Activated naive CD8-positive, alpha-beta T cell treated with anti-CD3 and anti-CD28 coated beads, Interleukin-2, amount 50 U/mL, for 24 hours (primary cell): Measurements from ENCODE around the gene SRL.

Source experiments
- ATAC-seq: fragments of 150-1000 bp; cut with Tn5 transposase; one replicate; pipeline ENCODE4 v1.10.0; 2021
- DNase-seq: peaks from one replicate; pipeline ENCODE4 v3.0.0; 2021
- H3K27ac Mint-ChIP-seq: one replicate; pipeline ENCODE4 v1.8.0; 2021; ENCODE audit warnings: mild to moderate bottlenecking, mixed read lengths
- H3K27me3 Mint-ChIP-seq: one replicate; pipeline ENCODE4 v1.8.0; 2021; ENCODE audit warnings: mixed read lengths
- H3K36me3 Mint-ChIP-seq: one replicate; pipeline ENCODE4 v1.8.0; 2021; ENCODE audit warnings: low read depth, mixed read lengths
- H3K4me1 Mint-ChIP-seq: one replicate; pipeline ENCODE4 v1.8.0; 2021; ENCODE audit warnings: mixed read lengths
- H3K4me3 Mint-ChIP-seq: one replicate; pipeline ENCODE4 v1.8.0; 2021; ENCODE audit warnings: mild to moderate bottlenecking, moderate library complexity, mixed read lengths
- H3K9me3 Mint-ChIP-seq: one replicate; pipeline ENCODE4 v1.8.0; 2021; ENCODE audit warnings: mixed read lengths

SRL gene

DNA sequence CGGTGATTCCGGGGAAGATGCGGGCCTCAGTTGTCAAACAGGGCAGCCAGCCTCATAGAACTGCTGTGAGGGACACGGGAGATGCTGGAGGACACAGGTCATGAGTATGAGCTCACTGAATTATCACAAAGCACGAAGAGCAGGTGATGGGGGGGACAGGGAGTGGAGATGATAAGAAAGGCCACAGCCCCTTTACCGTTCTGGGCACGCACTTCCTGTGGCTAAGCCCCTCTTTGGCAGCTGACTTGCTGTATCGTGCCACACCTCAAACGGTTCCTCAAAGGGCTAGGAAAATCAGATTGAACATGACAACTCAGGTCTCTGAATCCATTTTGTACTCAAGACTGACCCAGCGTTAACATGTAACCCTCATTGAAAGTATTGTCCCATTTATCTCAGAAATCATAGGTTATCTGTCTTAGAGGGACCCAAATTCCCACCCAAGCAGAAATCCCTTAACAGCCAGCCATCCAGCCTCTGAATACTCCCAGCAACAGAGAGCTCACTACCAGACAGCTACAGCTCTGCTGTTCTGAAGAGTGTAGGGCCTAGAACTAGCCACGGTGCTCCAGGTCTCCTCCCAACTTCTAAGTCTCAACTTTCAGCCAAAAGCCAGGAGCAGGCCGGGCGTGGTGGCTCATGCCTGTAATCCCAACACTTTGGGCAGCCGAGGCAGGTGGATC lies 5.0 kb upstream of the SRL start:
- H3K4me1 Mint-ChIP-seq = peaks cover 12% of the 10 kb centered on the region

DNA sequence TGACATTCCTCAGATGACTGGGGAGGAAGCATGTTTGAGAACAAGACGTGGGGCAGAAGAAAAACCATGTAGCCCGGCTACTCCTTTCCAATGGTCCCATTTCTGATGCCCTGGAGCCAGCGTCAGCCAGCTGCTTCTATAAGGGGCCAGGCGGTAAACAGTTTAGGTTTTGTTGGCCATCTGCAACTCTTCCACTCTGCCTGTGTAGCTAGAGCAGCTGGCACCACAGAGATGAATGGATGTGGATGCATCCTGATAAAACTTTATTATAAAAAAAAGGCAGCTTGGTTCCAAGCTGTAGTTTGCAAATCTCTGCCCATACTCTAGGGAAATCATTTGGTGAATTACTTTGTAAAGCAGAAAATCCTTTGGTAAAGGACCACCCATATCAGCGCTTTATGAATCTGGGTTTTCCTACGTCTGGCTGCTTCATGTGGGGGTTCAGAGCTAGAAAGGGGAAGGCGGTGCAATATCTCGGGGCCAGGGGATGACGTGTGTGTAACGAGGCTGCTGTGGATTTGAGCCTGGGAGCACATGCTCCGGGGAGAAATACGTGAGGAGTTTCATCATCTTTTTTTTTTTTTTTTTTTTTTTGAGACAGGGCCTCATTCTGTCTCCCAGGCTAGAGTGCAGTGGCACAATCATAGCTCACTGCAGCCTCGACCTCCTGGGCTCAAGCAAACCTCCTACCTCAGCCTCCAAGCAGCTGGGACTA lies 3.4 kb upstream of the SRL start:
- DNase-seq = no peak
- no peak overlapping the region for H3K27ac Mint-ChIP-seq
- H3K4me1 Mint-ChIP-seq = peaks cover 10% of the 10 kb centered on the region
- no peaks in the 10 kb centered on the region for H3K36me3 Mint-ChIP-seq
- H3K9me3 Mint-ChIP-seq = no peaks in the 10 kb centered on the region
- no peak for ATAC-seq
- no peaks in the 10 kb centered on the region for H3K27me3 Mint-ChIP-seq
- no peak overlapping the region for H3K4me3 Mint-ChIP-seq

More for the DNA sequence above, 5.0 kb upstream of the SRL start:
- Mint-ChIP-seq H3K36me3 (peaks cover 2% of the 10 kb centered on the region), H3K27me3 (no peaks in the 10 kb centered on the region), H3K4me3 (no peak overlapping the region), H3K27ac (no peak overlapping the region), H3K9me3 (no peaks in the 10 kb centered on the region)
- ATAC-seq (no peak), DNase-seq (no peak)

DNA sequence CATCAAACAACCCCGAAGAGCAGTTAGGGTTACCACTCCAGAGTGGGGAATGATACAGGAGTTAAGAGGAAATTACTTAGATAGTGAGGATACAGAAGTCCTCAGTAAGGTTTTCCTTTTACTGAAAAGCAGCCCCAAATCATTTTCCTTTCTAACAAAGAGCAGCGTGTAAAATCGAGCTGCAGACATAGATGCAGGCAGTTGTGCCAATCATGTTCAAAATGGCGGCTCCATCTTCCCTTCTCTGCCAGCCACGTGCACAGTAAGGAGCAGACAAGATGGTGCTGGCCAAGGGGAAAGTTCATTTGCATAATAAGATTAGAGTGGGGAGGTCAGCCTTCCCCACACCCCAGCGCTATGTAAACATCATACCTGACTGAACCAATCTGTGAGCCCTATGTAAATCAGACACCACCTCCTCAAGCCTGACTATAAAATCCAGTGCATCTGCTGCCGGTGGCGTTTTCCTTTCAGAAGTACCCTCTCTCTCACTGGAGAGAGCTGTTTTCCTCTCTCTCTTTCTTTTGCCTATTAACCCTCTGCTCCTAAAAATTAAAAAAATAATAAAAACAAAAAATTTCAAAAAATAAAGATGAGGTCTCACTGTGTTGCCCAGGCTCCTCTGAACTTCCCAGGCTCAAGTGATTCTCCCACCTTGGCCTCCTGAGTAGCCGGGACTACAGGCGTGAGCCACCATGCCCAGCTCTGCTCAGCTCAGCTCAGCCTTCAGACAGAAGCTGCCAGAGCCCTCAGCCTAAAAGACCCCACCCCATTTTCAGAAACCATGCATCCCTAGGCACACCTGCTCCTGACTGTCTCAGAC lies 2.6 kb upstream of the SRL start:
- Mint-ChIP-seq H3K4me3 (no peak overlapping the region), H3K27me3 (no peaks in the 10 kb centered on the region), H3K4me1 (peaks cover 7% of the 10 kb centered on the region), H3K9me3 (no peaks in the 10 kb centered on the region), H3K27ac (no peak overlapping the region), H3K36me3 (no peaks in the 10 kb centered on the region)
- ATAC-seq = no peak
- DNase-seq = no peak

DNA sequence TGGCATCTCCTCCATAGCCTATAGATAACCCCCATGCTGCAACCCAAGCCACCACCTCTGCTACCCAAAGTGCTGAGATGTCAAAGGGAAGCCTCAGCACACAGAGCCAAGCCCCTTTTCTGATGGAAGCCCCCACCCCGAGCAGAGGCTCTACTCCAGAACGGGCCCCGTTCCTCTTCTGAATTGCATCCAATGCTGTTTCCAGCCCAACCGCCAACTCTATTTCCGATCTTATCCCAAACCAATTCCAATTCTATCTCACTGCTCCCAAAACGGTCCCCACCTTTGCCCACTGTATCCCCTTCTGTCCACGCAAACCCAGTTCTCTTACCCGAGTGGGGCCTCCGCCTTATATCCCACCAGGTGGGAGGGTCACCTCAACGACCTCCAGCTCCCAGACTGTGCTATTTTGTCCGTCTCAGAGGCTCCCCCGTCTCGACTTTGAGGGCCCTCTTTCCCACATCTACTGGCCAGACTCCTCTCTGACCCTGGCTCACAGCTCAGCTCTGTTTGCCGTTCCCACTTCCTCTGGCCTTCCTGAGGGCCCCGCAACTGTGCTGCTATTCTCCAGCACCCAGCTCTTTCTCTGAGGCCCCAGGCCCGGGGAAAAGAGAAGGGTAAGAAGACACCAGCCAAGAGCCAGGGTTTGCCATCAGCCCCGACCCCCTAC lies 487 bp downstream of the SRL start:
- H3K9me3 Mint-ChIP-seq = no peaks in the 10 kb centered on the region
- H3K27me3 Mint-ChIP-seq = no peaks in the 10 kb centered on the region
- DNase-seq (no peak), ATAC-seq (no peak)
- no peak overlapping the region for H3K27ac Mint-ChIP-seq
- H3K36me3 Mint-ChIP-seq = no peaks in the 10 kb centered on the region
- H3K4me1 Mint-ChIP-seq = peaks cover 3% of the 10 kb centered on the region
- no peak overlapping the region for H3K4me3 Mint-ChIP-seq

- Mint-ChIP-seq H3K9me3 (no peaks in the 10 kb centered on the region), H3K36me3 (no peaks in the 10 kb centered on the region), H3K27ac (no peak overlapping the region)
These were observed 1.3 kb downstream of the SRL start for GRCh38 chr16:4240624-4241023.

GRCh38 chr16:4239682-4240175 lies 2.2 kb downstream of the SRL start:
- peaks cover 3% of the 10 kb centered on the region for H3K4me1 Mint-ChIP-seq
- ATAC-seq (no peak), DNase-seq (no peak)
- H3K4me3 Mint-ChIP-seq = no peak overlapping the region
- no peaks in the 10 kb centered on the region for H3K9me3 Mint-ChIP-seq
- no peak overlapping the region for H3K27ac Mint-ChIP-seq
- no peaks in the 10 kb centered on the region for H3K27me3 Mint-ChIP-seq
- H3K36me3 Mint-ChIP-seq = no peaks in the 10 kb centered on the region

More at GRCh38 chr16:4240624-4241023, 1.3 kb downstream of the SRL start:
- DNase-seq (no peak), ATAC-seq (no peak)
- Mint-ChIP-seq H3K27me3 (no peaks in the 10 kb centered on the region), H3K4me3 (no peak overlapping the region), H3K4me1 (peaks cover 3% of the 10 kb centered on the region)

- H3K27ac Mint-ChIP-seq = no peak overlapping the region
- H3K4me1 Mint-ChIP-seq = peaks cover 3% of the 10 kb centered on the region
- H3K4me3 Mint-ChIP-seq = no peak overlapping the region
- DNase-seq (no peak), ATAC-seq (no peak)
- no peaks in the 10 kb centered on the region for H3K36me3 Mint-ChIP-seq
- no peaks in the 10 kb centered on the region for H3K9me3 Mint-ChIP-seq
- H3K27me3 Mint-ChIP-seq = no peaks in the 10 kb centered on the region
These were observed 2.9 kb downstream of the SRL start for GRCh38 chr16:4239020-4239419.

GRCh38 chr16:4233431-4233830 lies 8.4 kb downstream of the SRL start:
- Mint-ChIP-seq H3K27me3 (no peaks in the 10 kb centered on the region), H3K9me3 (no peaks in the 10 kb centered on the region), H3K27ac (no peak overlapping the region), H3K4me1 (no peaks in the 10 kb centered on the region), H3K36me3 (no peaks in the 10 kb centered on the region), H3K4me3 (no peak overlapping the region)
- DNase-seq = no peak
- no peak for ATAC-seq

DNA sequence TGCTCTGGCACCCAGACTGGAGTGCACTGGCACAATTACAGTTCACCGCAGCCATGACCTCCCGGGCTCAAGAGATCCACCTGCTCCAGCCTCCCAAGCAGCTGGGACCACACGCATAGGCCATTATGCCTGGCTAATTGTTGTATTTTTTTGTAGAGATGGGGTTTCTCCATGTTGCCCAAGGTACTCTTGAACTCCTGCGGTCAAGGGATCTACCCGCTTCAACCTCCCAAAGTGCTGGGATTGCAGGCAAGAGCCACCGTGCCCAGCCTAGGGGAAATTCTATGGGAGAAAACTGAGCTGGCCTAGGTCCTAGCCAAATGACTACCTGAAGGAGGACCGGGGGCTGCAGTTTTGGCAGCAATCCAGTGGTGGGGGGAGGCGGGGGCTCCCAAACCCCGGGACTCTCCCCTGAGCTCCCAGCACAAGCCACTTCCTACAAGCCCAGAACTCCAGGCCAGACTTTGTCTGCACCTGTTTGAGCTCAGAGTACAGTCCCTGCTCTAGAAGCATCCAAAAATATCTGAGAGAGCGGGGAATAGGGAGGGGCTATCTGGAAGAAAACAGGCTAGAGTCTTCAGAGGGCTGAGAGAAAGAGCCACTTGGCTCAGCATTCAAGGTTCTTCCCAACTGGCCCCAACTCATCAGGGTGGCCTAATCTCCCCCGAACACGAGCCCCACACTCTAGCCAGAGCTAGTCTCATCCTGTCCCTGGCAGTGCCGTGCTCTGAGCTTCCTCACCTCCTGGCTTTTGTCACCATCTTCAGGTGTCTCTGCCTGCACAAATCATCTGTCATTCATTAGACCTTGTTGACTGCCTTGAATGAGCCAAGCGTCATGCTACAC lies 9.1 kb downstream of the SRL start:
- Mint-ChIP-seq H3K27ac (no peak overlapping the region), H3K4me1 (no peaks in the 10 kb centered on the region), H3K27me3 (no peaks in the 10 kb centered on the region)

DNA sequence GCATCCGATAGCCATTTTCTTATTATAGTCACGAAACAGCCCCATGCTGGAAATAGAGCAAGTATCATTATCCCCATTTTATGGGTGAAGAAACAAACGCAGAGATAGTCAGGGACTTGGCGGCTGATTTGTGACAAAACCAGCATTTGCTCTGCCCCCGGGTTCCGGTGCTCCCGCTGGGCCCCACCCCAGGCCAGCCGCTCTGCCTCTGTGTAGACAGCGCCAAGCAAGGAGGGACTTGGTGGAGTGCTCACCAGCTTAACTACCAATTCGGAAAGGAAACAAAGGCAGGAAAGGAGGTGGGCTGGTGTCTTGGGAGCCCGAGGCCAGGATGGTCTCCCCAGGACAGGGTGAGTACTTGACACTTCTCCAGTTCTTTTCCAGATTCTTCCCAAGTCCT lies 10.0 kb downstream of the SRL start:
- Mint-ChIP-seq H3K36me3 (no peaks in the 10 kb centered on the region), H3K27ac (no peak overlapping the region), H3K4me3 (no peak overlapping the region), H3K9me3 (no peaks in the 10 kb centered on the region), H3K4me1 (no peaks in the 10 kb centered on the region), H3K27me3 (no peaks in the 10 kb centered on the region)
- DNase-seq (no peak), ATAC-seq (no peak)

More for the DNA sequence above, 9.1 kb downstream of the SRL start:
- H3K36me3 Mint-ChIP-seq = no peaks in the 10 kb centered on the region
- no peaks in the 10 kb centered on the region for H3K9me3 Mint-ChIP-seq
- ATAC-seq (no peak), DNase-seq (no peak)
- no peak overlapping the region for H3K4me3 Mint-ChIP-seq

DNA sequence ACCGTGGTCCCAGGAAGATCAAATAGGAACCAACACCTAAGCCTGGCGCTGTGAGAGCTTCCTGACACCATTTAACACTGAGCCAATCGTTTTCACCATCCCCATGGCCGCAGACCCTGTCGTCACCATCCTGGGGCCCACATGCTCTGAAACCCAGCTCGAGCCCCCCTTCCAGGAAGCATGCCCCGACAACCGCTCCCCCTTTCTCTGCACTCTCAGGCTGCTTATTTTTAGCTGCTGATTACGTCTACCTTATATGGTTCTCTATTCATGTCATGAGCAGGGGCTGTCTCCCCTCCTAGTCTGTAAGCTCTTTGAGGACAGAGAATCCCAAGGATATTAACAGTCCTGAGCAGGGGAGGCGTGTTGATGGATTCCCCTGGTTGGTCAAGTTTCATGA lies 10.5 kb downstream of the SRL start:
- Mint-ChIP-seq H3K4me3 (no peak overlapping the region), H3K27ac (no peak overlapping the region), H3K36me3 (no peaks in the 10 kb centered on the region), H3K27me3 (no peaks in the 10 kb centered on the region), H3K4me1 (no peaks in the 10 kb centered on the region), H3K9me3 (no peaks in the 10 kb centered on the region)
- DNase-seq = no peak
- ATAC-seq = no peak

DNA sequence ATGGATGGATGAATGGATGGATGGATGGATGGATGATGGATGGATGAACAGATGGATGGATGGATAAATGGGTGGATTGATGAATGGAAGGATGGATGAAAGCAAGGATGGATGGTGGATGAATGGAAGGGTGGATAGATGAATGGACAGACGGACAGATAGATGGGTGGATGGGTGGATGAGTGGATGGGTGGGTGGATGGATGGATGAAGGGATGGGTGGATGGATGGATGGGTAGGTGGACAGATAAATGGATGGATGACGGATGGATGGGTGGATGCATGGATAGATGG lies 14.9 kb downstream of the SRL start:
- Mint-ChIP-seq H3K27ac (no peak overlapping the region), H3K4me3 (no peak overlapping the region), H3K27me3 (peaks cover 2% of the 10 kb centered on the region), H3K36me3 (no peaks in the 10 kb centered on the region), H3K9me3 (no peaks in the 10 kb centered on the region), H3K4me1 (no peaks in the 10 kb centered on the region)
- DNase-seq (no peak), ATAC-seq (no peak)

GRCh38 chr16:4226251-4227039 lies 15.4 kb downstream of the SRL start:
- peaks cover 2% of the 10 kb centered on the region for H3K27me3 Mint-ChIP-seq
- no peak for DNase-seq
- H3K4me1 Mint-ChIP-seq = no peaks in the 10 kb centered on the region
- H3K4me3 Mint-ChIP-seq = no peak overlapping the region
- ATAC-seq = no peak
- H3K36me3 Mint-ChIP-seq = no peaks in the 10 kb centered on the region
- no peak overlapping the region for H3K27ac Mint-ChIP-seq
- H3K9me3 Mint-ChIP-seq = no peaks in the 10 kb centered on the region
